CD4-positive, CD25-positive, alpha-beta regulatory T cell (primary cell): Measurements from ENCODE around the gene SSBP3. TPM values are rescaled to one million over a fixed set of nuclear protein-coding genes. Genes with fewer than 3 reads are reported as not detected.

Experiments used
- ATAC-seq, 2 donors: fragments of 150-1000 bp; cut with Tn5 transposase; one replicate each; pipeline ENCODE4 v1.10.0; 2021; ENCODE audit warnings: low read depth in 2 of 2, moderate number of reproducible peaks in 2 of 2, moderate library complexity in 1 of 2
- DNase-seq, 3 donors: peaks; one replicate each; pipeline versions ENCODE4 v3.0.0 to v3.0.0-alpha.2; 2012 to 2022; ENCODE audit warnings: mixed read lengths in 1 of 3
- H3K27ac ChIP-seq: one replicate; pipeline ENCODE4 v1.7.0; 2013; ENCODE audit warnings: mild to moderate bottlenecking, low read length; ENCODE audit not compliant: insufficient read depth, poor library complexity, severe bottlenecking
- H3K27me3 ChIP-seq: one replicate; pipeline ENCODE4 v1.7.0; 2013; ENCODE audit warnings: low read length; ENCODE audit not compliant: control insufficient read depth, insufficient read depth
- H3K36me3 ChIP-seq: one replicate; pipeline ENCODE4 v1.7.0; 2013; ENCODE audit warnings: mild to moderate bottlenecking, low read length, moderate library complexity; ENCODE audit not compliant: control insufficient read depth, insufficient read depth
- H3K4me1 ChIP-seq: 2 replicates; pipeline ENCODE4 v1.7.0; 2013; ENCODE audit warnings: mild to moderate bottlenecking, low read length; ENCODE audit not compliant: insufficient read depth, control insufficient read depth, poor library complexity, severe bottlenecking
- H3K4me3 ChIP-seq: one replicate; pipeline ENCODE4 v1.7.0; 2013; ENCODE audit warnings: low read depth, mild to moderate bottlenecking, low read length, moderate library complexity
- H3K9me3 ChIP-seq, 2 experiments: 1 replicate in 1 of 2; 2 replicates in 1 of 2; pipeline ENCODE4 v1.7.0; 2013; ENCODE audit warnings: low read length in 2 of 2, mild to moderate bottlenecking in 1 of 2, moderate library complexity in 1 of 2; ENCODE audit not compliant: control insufficient read depth in 2 of 2
- H3K27ac Mint-ChIP-seq, 3 donors: one replicate each; pipeline ENCODE4 v1.8.0; 2020 to 2022; ENCODE audit warnings: mild to moderate bottlenecking in 3 of 3, mixed read lengths in 3 of 3, moderate library complexity in 2 of 3
- H3K27me3 Mint-ChIP-seq: one replicate; pipeline ENCODE4 v1.8.0; 2022; ENCODE audit warnings: mild to moderate bottlenecking, mixed read lengths
- H3K36me3 Mint-ChIP-seq: one replicate; pipeline ENCODE4 v1.8.0; 2020; ENCODE audit warnings: mixed read lengths
- H3K4me1 Mint-ChIP-seq, 4 donors: one replicate each; pipeline ENCODE4 v1.8.0; 2020 to 2022; ENCODE audit warnings: mixed read lengths in 4 of 4, mild to moderate bottlenecking in 1 of 4
- H3K4me3 Mint-ChIP-seq, 4 donors: one replicate each; pipeline ENCODE4 v1.8.0; 2020 to 2022; ENCODE audit warnings: mild to moderate bottlenecking in 4 of 4, mixed read lengths in 4 of 4, moderate library complexity in 3 of 4
- H3K9me3 Mint-ChIP-seq, 7 donors: one replicate each; pipeline ENCODE4 v1.8.0; 2020 to 2022; ENCODE audit warnings: mixed read lengths in 7 of 7, mild to moderate bottlenecking in 3 of 7, moderate library complexity in 2 of 7
- polyA plus RNA-seq, 4 donors: library from polyadenylated mRNA; unstranded; fragments of 300-500 nt; fragmentation: Illumina TruSeq; gene quantifications; one replicate each; pipeline ENCODE4 v1.2.3, GENCODE V29; 2021
- total RNA-seq: library from RNA; stranded (reverse); gene quantifications from one replicate; pipeline ENCODE4 v1.2.3, GENCODE V29; 2022

Gene SSBP3
- total and polyA plus RNA-seq, 5 donors from 2014 or later, result 5.4 to 30.6 (median 7.2) TPM

GRCh38 chr1:54191525-54191924 is 214.7 kb downstream of the SSBP3 start:
- Histone ChIP-seq H3K9me3 (no peaks in the 10 kb centered on the region), H3K27ac (no peak overlapping the region), H3K4me3 (no peak overlapping the region), H3K4me1 (no peaks in the 10 kb centered on the region), H3K27me3 (no peaks in the 10 kb centered on the region), H3K36me3 (peaks cover 26% of the 10 kb centered on the region)
- peaks cover 0 to 8% (median 2%) of the 10 kb centered on the region in 4 donors for H3K4me1 Mint-ChIP-seq
- DNase-seq (no peak), ATAC-seq (no peak)
- peaks cover 0 to 1% (median 0%) of the 10 kb centered on the region in 7 donors for H3K9me3 Mint-ChIP-seq
- peaks cover 48% of the 10 kb centered on the region for H3K36me3 Mint-ChIP-seq
- no peak overlapping the region for H3K27ac Mint-ChIP-seq
- no peaks in the 10 kb centered on the region for H3K27me3 Mint-ChIP-seq
- H3K4me3 Mint-ChIP-seq, result no peak overlapping the region

GRCh38 chr1:54190526-54190925 is 215.7 kb downstream of the SSBP3 start:
- peaks cover 23% of the 10 kb centered on the region for H3K36me3 ChIP-seq

GRCh38 chr1:54188291-54188690 is 217.9 kb downstream of the SSBP3 start:
- no peak overlapping the region for H3K4me3 ChIP-seq
- peaks cover 12% of the 10 kb centered on the region for H3K36me3 ChIP-seq
- H3K27me3 ChIP-seq, result no peaks in the 10 kb centered on the region
- no peak overlapping the region for H3K27ac Mint-ChIP-seq
- H3K4me1 ChIP-seq, result no peaks in the 10 kb centered on the region
- ATAC-seq (no peak), DNase-seq (no peak)
- H3K27me3 Mint-ChIP-seq, result no peaks in the 10 kb centered on the region
- no peaks in the 10 kb centered on the region for H3K9me3 ChIP-seq
- no peak overlapping the region for H3K4me3 Mint-ChIP-seq
- peaks cover 54% of the 10 kb centered on the region for H3K36me3 Mint-ChIP-seq
- H3K4me1 Mint-ChIP-seq, result peaks cover 0 to 7% (median 2%) of the 10 kb centered on the region in 4 donors
- peaks cover 0 to 2% (median 0%) of the 10 kb centered on the region in 7 donors for H3K9me3 Mint-ChIP-seq
- no peak overlapping the region for H3K27ac ChIP-seq

More at GRCh38 chr1:54190526-54190925, 215.7 kb downstream of the SSBP3 start:
- no peak overlapping the region for H3K4me3 ChIP-seq
- H3K4me3 Mint-ChIP-seq, result no peak overlapping the region
- no peaks in the 10 kb centered on the region for H3K27me3 Mint-ChIP-seq
- H3K4me1 ChIP-seq, result no peaks in the 10 kb centered on the region
- no peaks in the 10 kb centered on the region for H3K27me3 ChIP-seq
- no peak overlapping the region for H3K27ac Mint-ChIP-seq
- no peaks in the 10 kb centered on the region for H3K9me3 ChIP-seq
- H3K4me1 Mint-ChIP-seq, result peaks cover 0 to 8% (median 2%) of the 10 kb centered on the region in 4 donors
- H3K27ac ChIP-seq, result no peak overlapping the region
- DNase-seq (no peak), ATAC-seq (no peak)
- H3K9me3 Mint-ChIP-seq, result peaks cover 0 to 2% (median 0%) of the 10 kb centered on the region in 7 donors
- H3K36me3 Mint-ChIP-seq, result peaks cover 51% of the 10 kb centered on the region

GRCh38 chr1:54186056-54186455 is 220.1 kb downstream of the SSBP3 start:
- H3K4me1 Mint-ChIP-seq, result peaks cover 0 to 3% (median 0%) of the 10 kb centered on the region in 4 donors
- Histone ChIP-seq H3K27me3 (no peaks in the 10 kb centered on the region), H3K36me3 (peaks cover 9% of the 10 kb centered on the region), H3K4me3 (no peak overlapping the region), H3K27ac (no peak overlapping the region), H3K4me1 (no peaks in the 10 kb centered on the region), H3K9me3 (no peaks in the 10 kb centered on the region)
- peak overlapping the region in 1 of 3 donors; percentile 18 for H3K27ac Mint-ChIP-seq
- H3K4me3 Mint-ChIP-seq, result no peak overlapping the region
- peaks cover 55% of the 10 kb centered on the region for H3K36me3 Mint-ChIP-seq
- H3K27me3 Mint-ChIP-seq, result no peaks in the 10 kb centered on the region
- peaks cover 0 to 2% (median 0%) of the 10 kb centered on the region in 7 donors for H3K9me3 Mint-ChIP-seq
- DNase-seq, result no peak
- ATAC-seq, result no peak

GRCh38 chr1:54180701-54181360 is 225.4 kb downstream of the SSBP3 start:
- Histone ChIP-seq H3K27me3 (no peaks in the 10 kb centered on the region), H3K9me3 (no peaks in the 10 kb centered on the region), H3K4me3 (no peak overlapping the region), H3K36me3 (no peaks in the 10 kb centered on the region), H3K4me1 (no peaks in the 10 kb centered on the region), H3K27ac (no peak overlapping the region)
- Mint-ChIP-seq H3K36me3 (peaks cover 40% of the 10 kb centered on the region), H3K4me3 (no peak overlapping the region), H3K9me3 (no peaks in the 10 kb centered on the region), H3K27ac (no peak overlapping the region), H3K4me1 (no peaks in the 10 kb centered on the region), H3K27me3 (no peaks in the 10 kb centered on the region)
- ATAC-seq (no peak), DNase-seq (no peak)

GRCh38 chr1:54178296-54179070 is 227.7 kb downstream of the SSBP3 start:
- no peaks in the 10 kb centered on the region for H3K4me1 ChIP-seq
- Mint-ChIP-seq H3K4me3 (no peak overlapping the region), H3K36me3 (peaks cover 25% of the 10 kb centered on the region), H3K4me1 (no peaks in the 10 kb centered on the region), H3K27ac (no peak overlapping the region), H3K27me3 (no peaks in the 10 kb centered on the region), H3K9me3 (no peaks in the 10 kb centered on the region)
- no peaks in the 10 kb centered on the region for H3K36me3 ChIP-seq
- DNase-seq, result no peak
- H3K9me3 ChIP-seq, result no peaks in the 10 kb centered on the region
- H3K27ac ChIP-seq, result no peak overlapping the region
- H3K27me3 ChIP-seq, result no peaks in the 10 kb centered on the region
- no peak overlapping the region for H3K4me3 ChIP-seq
- no peak for ATAC-seq

GRCh38 chr1:54177726-54178125 is 228.5 kb downstream of the SSBP3 start:
- Histone ChIP-seq H3K4me3 (no peak overlapping the region), H3K9me3 (no peaks in the 10 kb centered on the region), H3K27ac (no peak overlapping the region), H3K27me3 (no peaks in the 10 kb centered on the region), H3K36me3 (no peaks in the 10 kb centered on the region), H3K4me1 (no peaks in the 10 kb centered on the region)
- H3K4me3 Mint-ChIP-seq, result no peak overlapping the region
- H3K9me3 Mint-ChIP-seq, result no peaks in the 10 kb centered on the region
- no peak overlapping the region for H3K27ac Mint-ChIP-seq
- peaks cover 17% of the 10 kb centered on the region for H3K36me3 Mint-ChIP-seq
- H3K27me3 Mint-ChIP-seq, result no peaks in the 10 kb centered on the region
- no peaks in the 10 kb centered on the region for H3K4me1 Mint-ChIP-seq
- no peak for ATAC-seq
- DNase-seq, result no peak
